Naive B cell (primary cell): Measurements from ENCODE around the gene MCC. TPM values are rescaled to one million over a fixed set of nuclear protein-coding genes. Genes with fewer than 3 reads are reported as not detected.

Experiments
- ATAC-seq, 2 donors: fragments of 150-1000 bp; cut with Tn5 transposase; 2 replicates each; pipeline ENCODE4 v1.10.0; 2021; ENCODE audit warnings: low read depth in 2 of 2, mild to moderate bottlenecking in 2 of 2, moderate library complexity in 2 of 2
- DNase-seq: peaks from one replicate; pipeline ENCODE4 v3.0.0; 2022
- H3K27ac Mint-ChIP-seq, 6 donors: one replicate each; pipeline ENCODE4 v1.8.0; 2020 to 2022; ENCODE audit warnings: mild to moderate bottlenecking in 6 of 6, mixed read lengths in 6 of 6, moderate library complexity in 5 of 6, inconsistent platforms in 2 of 6
- H3K27me3 Mint-ChIP-seq, 3 donors: one replicate each; pipeline ENCODE4 v1.8.0; 2021 to 2022; ENCODE audit warnings: mixed read lengths in 3 of 3, mild to moderate bottlenecking in 1 of 3
- H3K36me3 Mint-ChIP-seq, 2 donors: one replicate each; pipeline ENCODE4 v1.8.0; 2020 to 2022; ENCODE audit warnings: mixed read lengths in 2 of 2, inconsistent platforms in 1 of 2, mild to moderate bottlenecking in 1 of 2
- H3K4me1 Mint-ChIP-seq, 3 donors: one replicate each; pipeline ENCODE4 v1.8.0; 2020 to 2022; ENCODE audit warnings: mixed read lengths in 3 of 3, inconsistent platforms in 1 of 3, mild to moderate bottlenecking in 1 of 3, moderate library complexity in 1 of 3
- H3K4me3 Mint-ChIP-seq, 8 donors: one replicate each; pipeline ENCODE4 v1.8.0; 2020 to 2022; ENCODE audit warnings: mild to moderate bottlenecking in 8 of 8, mixed read lengths in 8 of 8, moderate library complexity in 8 of 8, inconsistent platforms in 2 of 8
- H3K9me3 Mint-ChIP-seq, 7 donors: one replicate each; pipeline ENCODE4 v1.8.0; 2020 to 2022; ENCODE audit warnings: mixed read lengths in 7 of 7, mild to moderate bottlenecking in 5 of 7, inconsistent platforms in 2 of 7, moderate library complexity in 1 of 7
- polyA plus RNA-seq, 6 donors: library from polyadenylated mRNA; unstranded; fragments of 300-500 nt; fragmentation: Illumina TruSeq; gene quantifications; one replicate each; pipeline ENCODE4 v1.2.3, GENCODE V29; 2021; ENCODE audit warnings: low read depth in 6 of 6

MCC gene
- polyA plus RNA-seq, 6 donors from 2014 or later, result 0.16 to 0.56 (median 0.31) TPM; not detected in 1

GRCh38 chr5:113043491-113043931, 444.7 kb downstream of the MCC start:
- H3K4me1 Mint-ChIP-seq, result peaks cover 13 to 18% (median 15%) of the 10 kb centered on the region in 3 donors
- H3K27ac Mint-ChIP-seq, result no peak overlapping the region
- ATAC-seq, result no peak
- DNase-seq, result no peak
- peaks cover 5 to 9% (median 5%) of the 10 kb centered on the region in 3 donors for H3K27me3 Mint-ChIP-seq
- no peaks in the 10 kb centered on the region for H3K36me3 Mint-ChIP-seq
- peaks cover 0 to 2% (median 0%) of the 10 kb centered on the region in 7 donors for H3K9me3 Mint-ChIP-seq
- no peak overlapping the region for H3K4me3 Mint-ChIP-seq

- ATAC-seq (no peak), DNase-seq (no peak)
- H3K36me3 Mint-ChIP-seq, result no peaks in the 10 kb centered on the region
- peaks cover 5 to 9% (median 8%) of the 10 kb centered on the region in 3 donors for H3K4me1 Mint-ChIP-seq
- H3K9me3 Mint-ChIP-seq, result peaks cover 0 to 2% (median 0%) of the 10 kb centered on the region in 7 donors
- H3K27me3 Mint-ChIP-seq, result peaks cover 11 to 18% (median 13%) of the 10 kb centered on the region in 3 donors
- no peak overlapping the region for H3K4me3 Mint-ChIP-seq
- peak overlapping the region in 1 of 6 donors; percentile 18 for H3K27ac Mint-ChIP-seq
Measured at GRCh38 chr5:113042491-113043243, 445.6 kb downstream of the MCC start.

- Mint-ChIP-seq H3K27me3 (peaks cover 11 to 23% (median 18%) of the 10 kb centered on the region in 3 donors), H3K27ac (no peak overlapping the region), H3K36me3 (no peaks in the 10 kb centered on the region), H3K4me1 (no peaks in the 10 kb centered on the region), H3K4me3 (no peak overlapping the region), H3K9me3 (peaks cover 0 to 2% (median 0%) of the 10 kb centered on the region in 7 donors)
- DNase-seq, result no peak
- ATAC-seq, result no peak
Measured at GRCh38 chr5:113040672-113041260, 447.5 kb downstream of the MCC start.

GRCh38 chr5:113039934-113040285, 448.3 kb downstream of the MCC start:
- Mint-ChIP-seq H3K4me3 (no peak overlapping the region), H3K9me3 (peaks cover 0 to 2% (median 0%) of the 10 kb centered on the region in 7 donors), H3K36me3 (no peaks in the 10 kb centered on the region), H3K27me3 (peaks cover 11 to 23% (median 18%) of the 10 kb centered on the region in 3 donors), H3K4me1 (no peaks in the 10 kb centered on the region), H3K27ac (no peak overlapping the region)
- ATAC-seq, result no peak
- DNase-seq, result no peak

GRCh38 chr5:113039229-113039933, 448.9 kb downstream of the MCC start:
- H3K9me3 Mint-ChIP-seq, result peaks cover 0 to 2% (median 0%) of the 10 kb centered on the region in 7 donors
- H3K36me3 Mint-ChIP-seq, result no peaks in the 10 kb centered on the region
- ATAC-seq, result no peak
- peak overlapping the region in 1 of 6 donors; percentile 10 for H3K27ac Mint-ChIP-seq
- peaks cover 11 to 23% (median 18%) of the 10 kb centered on the region in 3 donors for H3K27me3 Mint-ChIP-seq
- DNase-seq, result no peak
- no peak overlapping the region for H3K4me3 Mint-ChIP-seq
- no peaks in the 10 kb centered on the region for H3K4me1 Mint-ChIP-seq

GRCh38 chr5:113038714-113039113, 449.5 kb downstream of the MCC start:
- Mint-ChIP-seq H3K27me3 (peaks cover 11 to 23% (median 18%) of the 10 kb centered on the region in 3 donors), H3K4me3 (no peak overlapping the region), H3K36me3 (no peaks in the 10 kb centered on the region), H3K9me3 (peaks cover 0 to 2% (median 0%) of the 10 kb centered on the region in 7 donors), H3K4me1 (no peaks in the 10 kb centered on the region), H3K27ac (no peak overlapping the region)
- DNase-seq (no peak), ATAC-seq (no peak)

- peak overlapping the region in 2 of 6 donors; percentile 18 to 67 for H3K27ac Mint-ChIP-seq
- ATAC-seq (no peak), DNase-seq (no peak)
- peaks cover 0 to 2% (median 0%) of the 10 kb centered on the region in 7 donors for H3K9me3 Mint-ChIP-seq
- peaks cover 11 to 23% (median 18%) of the 10 kb centered on the region in 3 donors for H3K27me3 Mint-ChIP-seq
- H3K36me3 Mint-ChIP-seq, result no peaks in the 10 kb centered on the region
- H3K4me3 Mint-ChIP-seq, result no peak overlapping the region
- H3K4me1 Mint-ChIP-seq, result no peaks in the 10 kb centered on the region
Measured at GRCh38 chr5:113038136-113038535, 450.1 kb downstream of the MCC start.

GRCh38 chr5:113036826-113037225, 451.4 kb downstream of the MCC start:
- H3K36me3 Mint-ChIP-seq, result no peaks in the 10 kb centered on the region
- ATAC-seq, result no peak
- no peak overlapping the region for H3K27ac Mint-ChIP-seq

GRCh38 chr5:113036321-113036720, 451.9 kb downstream of the MCC start:
- Mint-ChIP-seq H3K27me3 (peaks cover 11 to 15% (median 13%) of the 10 kb centered on the region in 3 donors), H3K36me3 (no peaks in the 10 kb centered on the region), H3K9me3 (peaks cover 0 to 2% (median 0%) of the 10 kb centered on the region in 7 donors), H3K4me1 (no peaks in the 10 kb centered on the region), H3K4me3 (no peak overlapping the region), H3K27ac (no peak overlapping the region)
- ATAC-seq (no peak), DNase-seq (no peak)

More at GRCh38 chr5:113036826-113037225, 451.4 kb downstream of the MCC start:
- Mint-ChIP-seq H3K9me3 (peaks cover 0 to 2% (median 0%) of the 10 kb centered on the region in 7 donors), H3K4me3 (no peak overlapping the region), H3K4me1 (no peaks in the 10 kb centered on the region), H3K27me3 (peaks cover 11 to 18% (median 15%) of the 10 kb centered on the region in 3 donors)
- DNase-seq, result no peak

GRCh38 chr5:113035096-113035495, 453.2 kb downstream of the MCC start:
- Mint-ChIP-seq H3K4me3 (no peak overlapping the region), H3K36me3 (no peaks in the 10 kb centered on the region), H3K9me3 (peaks cover 0 to 1% (median 0%) of the 10 kb centered on the region in 7 donors), H3K4me1 (no peaks in the 10 kb centered on the region), H3K27ac (peak overlapping the region in 2 of 6 donors; percentile 5 to 7), H3K27me3 (peaks cover 6 to 15% (median 13%) of the 10 kb centered on the region in 3 donors)
- ATAC-seq, result no peak
- DNase-seq, result no peak

- H3K27ac Mint-ChIP-seq, result no peak overlapping the region
- no peak for ATAC-seq
- no peak for DNase-seq
- H3K9me3 Mint-ChIP-seq, result peaks cover 0 to 1% (median 0%) of the 10 kb centered on the region in 7 donors
- H3K4me1 Mint-ChIP-seq, result no peaks in the 10 kb centered on the region
- H3K36me3 Mint-ChIP-seq, result no peaks in the 10 kb centered on the region
- peaks cover 6 to 15% (median 13%) of the 10 kb centered on the region in 3 donors for H3K27me3 Mint-ChIP-seq
- H3K4me3 Mint-ChIP-seq, result peak overlapping the region in 1 of 8 donors; percentile 36
Measured at GRCh38 chr5:113034182-113034773, 454.0 kb downstream of the MCC start.

- Mint-ChIP-seq H3K4me3 (no peak overlapping the region), H3K4me1 (no peaks in the 10 kb centered on the region), H3K36me3 (peaks cover 8 to 9% of the 10 kb centered on the region in 2 donors), H3K27ac (no peak overlapping the region), H3K9me3 (no peaks in the 10 kb centered on the region), H3K27me3 (no peaks in the 10 kb centered on the region)
- no peak for DNase-seq
- no peak for ATAC-seq
Measured at GRCh38 chr5:113031557-113031956, 456.7 kb downstream of the MCC start.

GRCh38 chr5:113031104-113031503, 457.1 kb downstream of the MCC start:
- no peak for ATAC-seq
- no peak for DNase-seq
- Mint-ChIP-seq H3K9me3 (no peaks in the 10 kb centered on the region), H3K4me1 (no peaks in the 10 kb centered on the region), H3K27ac (peak overlapping the region in 2 of 6 donors; percentile 39 to 61), H3K4me3 (no peak overlapping the region), H3K27me3 (no peaks in the 10 kb centered on the region), H3K36me3 (peaks cover 9 to 11% of the 10 kb centered on the region in 2 donors)
